ENCODE data around the gene CAMK1D. TPM values are rescaled to one million over a fixed set of nuclear protein-coding genes. Genes with fewer than 3 reads are reported as not detected.

Gene CAMK1D
- total and polyA plus RNA-seq, 2 experiments from 2014 or later: 3.5 to 6.0 TPM

DNA sequence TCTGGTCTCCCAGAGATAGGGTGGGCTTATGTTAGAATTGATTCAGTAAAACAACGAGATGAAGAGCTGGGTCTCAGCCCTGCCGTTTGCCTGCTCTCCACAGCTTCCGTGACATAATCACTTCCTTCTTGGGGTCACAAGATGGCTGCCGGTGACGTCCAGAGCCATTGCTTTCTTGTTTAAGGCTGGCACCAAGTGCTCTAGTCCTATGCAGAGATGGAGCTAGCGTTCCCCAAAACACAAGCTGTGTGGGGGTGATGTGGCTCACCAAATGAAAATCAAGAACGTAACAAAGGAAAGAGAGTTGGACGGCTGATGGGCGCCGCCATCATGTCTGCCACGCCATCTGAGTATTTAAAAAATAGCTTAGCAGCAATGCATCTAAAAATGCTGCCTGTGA is 296.1 kb downstream of the CAMK1D start:
- Histone ChIP-seq H3K4me3 (no peak overlapping the region), H3K9me3 (ENCODE audit: low read depth) (no peaks in the 10 kb centered on the region), H3K27ac (no peak overlapping the region), H3K9me2 (replicated peaks; ENCODE audit: insufficient read depth) (no peaks in the 10 kb centered on the region), H3K79me2 (no peaks in the 10 kb centered on the region), H3K36me3 (replicated peaks; ENCODE audit: insufficient read depth, low read depth) (no peaks in the 10 kb centered on the region), H2AFZ (no peak overlapping the region), H3K27me3 (no peaks in the 10 kb centered on the region), H4K20me1 (ENCODE audit: insufficient read depth, poor library complexity, severe bottlenecking) (no peaks in the 10 kb centered on the region), H3K4me1 (ENCODE audit: insufficient read depth) (no peaks in the 10 kb centered on the region), H3K4me2 (no peak overlapping the region)
- WGBS (ENCODE audit: low lambda C conversion rate, missing lambda C conversion rate): 91% methylated on average over 11 of the region's 11 CpGs
- no peak for DNase-seq (ENCODE audit: low spot score)
- TF ChIP-seq EZH2phosphoT487 (IDR thresholded peaks at IDR 0.05; ENCODE audit: low read depth, severe bottlenecking, unreplicated experiment): no peak
- TF ChIP-seq, protein P1, sequence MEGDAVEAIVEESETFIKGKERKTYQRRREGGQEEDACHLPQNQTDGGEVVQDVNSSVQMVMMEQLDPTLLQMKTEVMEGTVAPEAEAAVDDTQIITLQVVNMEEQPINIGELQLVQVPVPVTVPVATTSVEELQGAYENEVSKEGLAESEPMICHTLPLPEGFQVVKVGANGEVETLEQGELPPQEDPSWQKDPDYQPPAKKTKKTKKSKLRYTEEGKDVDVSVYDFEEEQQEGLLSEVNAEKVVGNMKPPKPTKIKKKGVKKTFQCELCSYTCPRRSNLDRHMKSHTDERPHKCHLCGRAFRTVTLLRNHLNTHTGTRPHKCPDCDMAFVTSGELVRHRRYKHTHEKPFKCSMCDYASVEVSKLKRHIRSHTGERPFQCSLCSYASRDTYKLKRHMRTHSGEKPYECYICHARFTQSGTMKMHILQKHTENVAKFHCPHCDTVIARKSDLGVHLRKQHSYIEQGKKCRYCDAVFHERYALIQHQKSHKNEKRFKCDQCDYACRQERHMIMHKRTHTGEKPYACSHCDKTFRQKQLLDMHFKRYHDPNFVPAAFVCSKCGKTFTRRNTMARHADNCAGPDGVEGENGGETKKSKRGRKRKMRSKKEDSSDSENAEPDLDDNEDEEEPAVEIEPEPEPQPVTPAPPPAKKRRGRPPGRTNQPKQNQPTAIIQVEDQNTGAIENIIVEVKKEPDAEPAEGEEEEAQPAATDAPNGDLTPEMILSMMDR (IDR thresholded peaks at IDR 0.05; ENCODE audit: poor library complexity): no peak
- no peak for TF ChIP-seq EZH2 (IDR thresholded peaks at IDR 0.05; ENCODE audit: borderline replicate concordance)

DNA sequence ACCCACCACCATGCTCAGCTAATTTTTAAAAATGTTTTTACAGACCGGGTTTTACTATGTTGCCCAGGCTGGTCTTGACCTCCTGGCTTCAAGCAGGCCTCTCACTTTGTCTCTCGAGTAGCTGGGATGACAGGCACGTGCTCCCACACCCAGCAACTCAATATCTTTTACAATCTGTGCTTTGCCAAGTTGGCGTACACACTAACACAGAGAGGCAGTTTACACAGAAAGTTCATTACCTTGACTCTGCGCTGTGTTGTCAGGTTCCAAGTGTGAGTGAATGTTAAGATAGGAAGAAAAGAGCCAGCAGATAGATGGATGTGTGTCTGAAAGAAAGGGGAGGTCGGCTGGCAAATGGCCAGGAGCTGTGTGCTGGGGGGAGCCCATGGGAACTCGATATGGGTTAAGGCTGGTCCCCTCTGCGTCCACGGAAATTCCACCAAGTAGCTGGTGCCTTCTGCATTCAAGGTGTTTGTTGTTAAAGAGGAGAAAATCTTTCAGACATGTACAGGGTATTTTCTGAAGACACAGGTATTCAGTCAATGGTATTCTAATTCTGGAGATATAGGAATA is 299.8 kb downstream of the CAMK1D start:
- Histone ChIP-seq H3K9me3 (ENCODE audit: low read depth) (no peaks in the 10 kb centered on the region), H3K27me3 (no peaks in the 10 kb centered on the region), H3K4me2 (no peak overlapping the region), H3K79me2 (no peaks in the 10 kb centered on the region), H3K4me3 (no peak overlapping the region), H2AFZ (no peak overlapping the region), H3K4me1 (ENCODE audit: insufficient read depth) (no peaks in the 10 kb centered on the region), H3K36me3 (replicated peaks; ENCODE audit: insufficient read depth, low read depth) (no peaks in the 10 kb centered on the region), H3K27ac (no peak overlapping the region), H4K20me1 (ENCODE audit: insufficient read depth, poor library complexity, severe bottlenecking) (no peaks in the 10 kb centered on the region), H3K9me2 (replicated peaks; ENCODE audit: insufficient read depth) (no peaks in the 10 kb centered on the region)
- no peak for DNase-seq (ENCODE audit: low spot score)
- TF ChIP-seq, protein P1 (IDR thresholded peaks at IDR 0.05; ENCODE audit: poor library complexity): no peak
- TF ChIP-seq EZH2phosphoT487 (IDR thresholded peaks at IDR 0.05; ENCODE audit: low read depth, severe bottlenecking, unreplicated experiment) (no peak), EZH2 (IDR thresholded peaks at IDR 0.05; ENCODE audit: borderline replicate concordance) (no peak)
- 68% methylated on average over 9 of the region's 9 CpGs for WGBS (ENCODE audit: low lambda C conversion rate, missing lambda C conversion rate)

DNA sequence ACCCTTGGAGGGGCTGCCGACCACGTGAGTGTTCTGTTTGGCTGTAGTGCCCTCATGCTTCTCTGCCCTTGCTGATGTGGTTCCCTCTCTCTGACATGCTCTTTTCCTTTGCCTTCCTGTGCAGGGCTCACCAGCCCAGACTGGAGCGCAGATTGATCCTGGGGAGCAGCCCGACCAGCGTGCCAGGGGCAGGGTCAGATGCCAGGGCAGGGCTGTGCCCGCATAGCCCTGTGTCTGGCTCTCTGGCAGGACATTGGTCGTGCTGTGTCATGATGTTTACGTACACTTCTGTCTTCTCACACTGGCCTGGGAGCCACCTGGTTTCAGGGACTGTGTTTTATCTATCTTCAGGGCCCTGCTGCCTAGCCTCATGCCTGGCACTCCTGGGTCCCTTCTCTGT is 300.8 kb downstream of the CAMK1D start:
- 91% methylated on average over 8 of the region's 8 CpGs for WGBS (ENCODE audit: low lambda C conversion rate, missing lambda C conversion rate)
- no peaks in the 10 kb centered on the region for H3K9me3 ChIP-seq (ENCODE audit: low read depth)
- TF ChIP-seq EZH2phosphoT487 (IDR thresholded peaks at IDR 0.05; ENCODE audit: low read depth, severe bottlenecking, unreplicated experiment) (no peak), EZH2 (IDR thresholded peaks at IDR 0.05; ENCODE audit: borderline replicate concordance) (no peak)
- TF ChIP-seq, protein P1 (IDR thresholded peaks at IDR 0.05; ENCODE audit: poor library complexity): no peak
- no peaks in the 10 kb centered on the region for H3K79me2 ChIP-seq
- H3K4me3 ChIP-seq: no peak overlapping the region
- no peaks in the 10 kb centered on the region for H3K9me2 ChIP-seq (replicated peaks; ENCODE audit: insufficient read depth)
- no peaks in the 10 kb centered on the region for H4K20me1 ChIP-seq (ENCODE audit: insufficient read depth, poor library complexity, severe bottlenecking)
- no peak overlapping the region for H3K4me2 ChIP-seq
- no peak overlapping the region for H3K27ac ChIP-seq
- H3K4me1 ChIP-seq (ENCODE audit: insufficient read depth): no peaks in the 10 kb centered on the region
- H3K36me3 ChIP-seq (replicated peaks; ENCODE audit: insufficient read depth, low read depth): no peaks in the 10 kb centered on the region
- no peaks in the 10 kb centered on the region for H3K27me3 ChIP-seq
- DNase-seq (ENCODE audit: low spot score): no peak
- no peak overlapping the region for H2AFZ ChIP-seq

Measured in hepatocyte (in vitro differentiated cells).